ENCODE results near the gene MSL3B.

DNA sequence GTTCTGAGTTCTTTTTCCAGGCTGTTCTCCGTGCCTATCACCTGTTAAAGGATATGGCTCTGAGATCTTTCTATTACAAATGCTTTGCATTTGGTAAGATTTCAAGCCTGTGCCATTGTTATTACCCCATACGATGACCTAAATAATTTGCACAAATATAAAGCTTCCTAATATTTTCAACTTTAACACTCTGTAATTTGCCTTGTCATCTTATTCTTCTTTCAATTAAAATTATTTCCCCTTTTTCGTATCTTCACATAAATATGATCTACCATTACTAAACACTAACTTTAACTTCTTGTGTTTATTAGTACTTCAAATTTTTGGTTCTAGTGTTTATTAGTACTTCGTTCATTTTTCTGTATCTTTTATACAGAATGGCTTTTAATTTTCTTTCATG is 3.2 kb upstream of the MSL3B start:
- TF ChIP-seq, protein P1, sequence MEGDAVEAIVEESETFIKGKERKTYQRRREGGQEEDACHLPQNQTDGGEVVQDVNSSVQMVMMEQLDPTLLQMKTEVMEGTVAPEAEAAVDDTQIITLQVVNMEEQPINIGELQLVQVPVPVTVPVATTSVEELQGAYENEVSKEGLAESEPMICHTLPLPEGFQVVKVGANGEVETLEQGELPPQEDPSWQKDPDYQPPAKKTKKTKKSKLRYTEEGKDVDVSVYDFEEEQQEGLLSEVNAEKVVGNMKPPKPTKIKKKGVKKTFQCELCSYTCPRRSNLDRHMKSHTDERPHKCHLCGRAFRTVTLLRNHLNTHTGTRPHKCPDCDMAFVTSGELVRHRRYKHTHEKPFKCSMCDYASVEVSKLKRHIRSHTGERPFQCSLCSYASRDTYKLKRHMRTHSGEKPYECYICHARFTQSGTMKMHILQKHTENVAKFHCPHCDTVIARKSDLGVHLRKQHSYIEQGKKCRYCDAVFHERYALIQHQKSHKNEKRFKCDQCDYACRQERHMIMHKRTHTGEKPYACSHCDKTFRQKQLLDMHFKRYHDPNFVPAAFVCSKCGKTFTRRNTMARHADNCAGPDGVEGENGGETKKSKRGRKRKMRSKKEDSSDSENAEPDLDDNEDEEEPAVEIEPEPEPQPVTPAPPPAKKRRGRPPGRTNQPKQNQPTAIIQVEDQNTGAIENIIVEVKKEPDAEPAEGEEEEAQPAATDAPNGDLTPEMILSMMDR (IDR thresholded peaks at IDR 0.05; ENCODE audit: low read depth, low read length), result no peak
- no peak for TF ChIP-seq POLR2A (IDR thresholded peaks at IDR 0.05; ENCODE audit: extremely low read depth, insufficient read length)
- TF ChIP-seq MYC (IDR thresholded peaks at IDR 0.05; ENCODE audit: low read depth, low read length), result no peak
- TF ChIP-seq, protein P2, sequence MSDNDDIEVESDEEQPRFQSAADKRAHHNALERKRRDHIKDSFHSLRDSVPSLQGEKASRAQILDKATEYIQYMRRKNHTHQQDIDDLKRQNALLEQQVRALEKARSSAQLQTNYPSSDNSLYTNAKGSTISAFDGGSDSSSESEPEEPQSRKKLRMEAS (IDR thresholded peaks at IDR 0.05; ENCODE audit: low read depth, low read length), result no peak
